LNCaP clone FGC (cell line): ENCODE data around the gene TFDP2.

ENCODE experiments used
- DNase-seq: peaks from one replicate; pipeline ENCODE4 v3.0.0-alpha.2; 2011; ENCODE audit warnings: low read depth
- H3K4me3 ChIP-seq: 2 replicates; pipeline ENCODE4 v1.5.1; 2011; ENCODE audit warnings: mild to moderate bottlenecking, low read depth, low read length, control low read depth
- TF ChIP-seq, protein P1 (sequence below): IDR thresholded peaks from 2 replicates; pipeline ENCODE4 v1.5.1; 2012; ENCODE audit warnings: mild to moderate bottlenecking; ENCODE audit not compliant: control insufficient read depth, insufficient read depth; ENCODE audit errors: extremely low read depth

The TFDP2 gene

DNA sequence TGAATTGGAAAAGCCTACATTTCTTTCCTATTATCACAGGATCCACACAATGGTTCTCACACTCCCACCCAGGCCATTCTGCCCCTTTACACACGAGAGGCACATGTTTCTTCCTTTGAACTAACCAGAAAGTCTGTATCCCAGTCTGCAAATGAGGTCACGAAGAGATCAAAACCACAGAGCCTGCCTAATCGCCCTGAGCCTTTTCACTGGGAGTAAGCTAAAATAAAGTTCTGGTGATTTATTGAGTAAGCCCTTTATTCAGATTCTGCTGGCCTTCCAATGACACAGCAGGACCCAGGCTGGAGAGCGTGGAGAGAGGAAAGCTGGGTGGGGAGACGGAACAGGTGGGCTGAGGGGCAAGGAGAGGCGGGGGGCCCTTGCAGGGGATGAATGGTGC is 194.2 kb downstream of the TFDP2 start:
- DNase-seq: no peak
- TF ChIP-seq, protein P1, sequence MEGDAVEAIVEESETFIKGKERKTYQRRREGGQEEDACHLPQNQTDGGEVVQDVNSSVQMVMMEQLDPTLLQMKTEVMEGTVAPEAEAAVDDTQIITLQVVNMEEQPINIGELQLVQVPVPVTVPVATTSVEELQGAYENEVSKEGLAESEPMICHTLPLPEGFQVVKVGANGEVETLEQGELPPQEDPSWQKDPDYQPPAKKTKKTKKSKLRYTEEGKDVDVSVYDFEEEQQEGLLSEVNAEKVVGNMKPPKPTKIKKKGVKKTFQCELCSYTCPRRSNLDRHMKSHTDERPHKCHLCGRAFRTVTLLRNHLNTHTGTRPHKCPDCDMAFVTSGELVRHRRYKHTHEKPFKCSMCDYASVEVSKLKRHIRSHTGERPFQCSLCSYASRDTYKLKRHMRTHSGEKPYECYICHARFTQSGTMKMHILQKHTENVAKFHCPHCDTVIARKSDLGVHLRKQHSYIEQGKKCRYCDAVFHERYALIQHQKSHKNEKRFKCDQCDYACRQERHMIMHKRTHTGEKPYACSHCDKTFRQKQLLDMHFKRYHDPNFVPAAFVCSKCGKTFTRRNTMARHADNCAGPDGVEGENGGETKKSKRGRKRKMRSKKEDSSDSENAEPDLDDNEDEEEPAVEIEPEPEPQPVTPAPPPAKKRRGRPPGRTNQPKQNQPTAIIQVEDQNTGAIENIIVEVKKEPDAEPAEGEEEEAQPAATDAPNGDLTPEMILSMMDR: no peak
- H3K4me3 ChIP-seq: no peak overlapping the region

GRCh38 chr3:141952611-141953010 is 196.7 kb downstream of the TFDP2 start:
- peak; percentile 85 for DNase-seq
- TF ChIP-seq, protein P1: no peak

DNA sequence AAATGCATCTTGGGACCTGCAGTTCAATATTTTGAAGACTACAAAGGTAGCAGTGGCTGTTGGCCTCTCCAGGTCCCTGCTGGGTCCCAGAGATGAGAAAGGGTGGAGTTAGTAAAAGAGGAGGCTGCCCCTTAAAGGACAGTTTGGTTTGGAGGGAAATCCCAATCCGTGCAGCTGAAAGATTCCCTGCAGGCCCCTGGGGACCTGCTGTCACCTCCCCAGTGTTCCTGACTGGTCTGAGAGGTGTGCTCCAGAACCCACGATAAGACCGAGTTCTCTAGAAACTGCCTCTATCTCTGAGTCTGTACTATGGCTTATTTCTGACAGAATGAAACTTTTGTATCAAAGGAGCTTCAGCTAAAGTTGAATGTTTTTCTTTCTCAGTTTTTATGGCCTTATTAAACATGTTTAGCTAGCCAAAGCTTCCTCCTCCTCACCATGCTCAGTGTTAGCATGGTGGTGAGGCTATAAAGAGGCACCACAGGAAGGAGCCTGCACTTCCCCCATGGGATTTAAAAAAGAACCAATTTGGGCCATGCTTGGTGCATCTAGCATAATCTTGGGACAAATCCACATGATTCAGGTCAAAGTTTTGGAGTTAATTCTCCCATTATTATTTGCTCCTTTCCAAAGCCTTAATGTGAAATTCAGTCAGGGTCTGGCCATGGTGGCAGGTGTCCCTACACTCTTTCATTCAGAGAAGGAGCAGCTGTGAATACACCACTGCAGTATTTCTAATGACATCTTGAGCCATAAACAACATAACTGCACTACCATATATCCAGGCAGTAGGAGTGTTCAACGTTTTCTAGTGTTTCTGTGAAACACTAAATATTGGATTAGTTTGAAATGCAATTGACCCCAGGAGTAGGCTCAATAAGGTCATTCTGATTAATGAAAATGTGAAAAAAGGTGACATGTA is 198.5 kb downstream of the TFDP2 start:
- TF ChIP-seq, protein P1: no peak
- H3K4me3 ChIP-seq: no peak overlapping the region
- DNase-seq: no peak

More at GRCh38 chr3:141952611-141953010, 196.7 kb downstream of the TFDP2 start:
- no peak overlapping the region for H3K4me3 ChIP-seq

- TF ChIP-seq, protein P1: no peak
- DNase-seq: no peak
- H3K4me3 ChIP-seq: no peak overlapping the region
These were observed 199.4 kb downstream of the TFDP2 start for GRCh38 chr3:141949972-141950371.

- DNase-seq: no peak
- no peak overlapping the region for H3K4me3 ChIP-seq
- TF ChIP-seq, protein P1: no peak
These were observed 199.9 kb downstream of the TFDP2 start for GRCh38 chr3:141949399-141949798.

GRCh38 chr3:141945726-141946485 is 203.4 kb downstream of the TFDP2 start:
- no peak overlapping the region for H3K4me3 ChIP-seq
- no peak for DNase-seq
- TF ChIP-seq, protein P1: no peak
